ENCODE measurements around the gene LRRC66. TPM values are rescaled to one million over a fixed set of nuclear protein-coding genes. Genes with fewer than 3 reads are reported as not detected.

LRRC66 gene, protein sequence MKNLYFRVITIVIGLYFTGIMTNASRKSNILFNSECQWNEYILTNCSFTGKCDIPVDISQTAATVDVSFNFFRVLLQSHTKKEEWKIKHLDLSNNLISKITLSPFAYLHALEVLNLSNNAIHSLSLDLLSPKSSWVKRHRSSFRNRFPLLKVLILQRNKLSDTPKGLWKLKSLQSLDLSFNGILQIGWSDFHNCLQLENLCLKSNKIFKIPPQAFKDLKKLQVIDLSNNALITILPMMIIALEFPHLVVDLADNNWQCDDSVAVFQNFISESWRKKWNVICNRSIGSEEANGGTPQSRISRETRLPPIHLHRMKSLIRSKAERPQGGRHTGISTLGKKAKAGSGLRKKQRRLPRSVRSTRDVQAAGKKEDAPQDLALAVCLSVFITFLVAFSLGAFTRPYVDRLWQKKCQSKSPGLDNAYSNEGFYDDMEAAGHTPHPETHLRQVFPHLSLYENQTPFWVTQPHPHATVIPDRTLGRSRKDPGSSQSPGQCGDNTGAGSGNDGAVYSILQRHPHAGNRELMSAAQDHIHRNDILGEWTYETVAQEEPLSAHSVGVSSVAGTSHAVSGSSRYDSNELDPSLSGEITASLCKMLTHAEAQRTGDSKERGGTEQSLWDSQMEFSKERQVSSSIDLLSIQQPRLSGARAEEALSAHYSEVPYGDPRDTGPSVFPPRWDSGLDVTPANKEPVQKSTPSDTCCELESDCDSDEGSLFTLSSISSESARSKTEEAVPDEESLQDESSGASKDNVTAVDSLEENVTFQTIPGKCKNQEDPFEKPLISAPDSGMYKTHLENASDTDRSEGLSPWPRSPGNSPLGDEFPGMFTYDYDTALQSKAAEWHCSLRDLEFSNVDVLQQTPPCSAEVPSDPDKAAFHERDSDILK
- total RNA-seq = 0.25 TPM
- long read RNA-seq = 0 reads

DNA sequence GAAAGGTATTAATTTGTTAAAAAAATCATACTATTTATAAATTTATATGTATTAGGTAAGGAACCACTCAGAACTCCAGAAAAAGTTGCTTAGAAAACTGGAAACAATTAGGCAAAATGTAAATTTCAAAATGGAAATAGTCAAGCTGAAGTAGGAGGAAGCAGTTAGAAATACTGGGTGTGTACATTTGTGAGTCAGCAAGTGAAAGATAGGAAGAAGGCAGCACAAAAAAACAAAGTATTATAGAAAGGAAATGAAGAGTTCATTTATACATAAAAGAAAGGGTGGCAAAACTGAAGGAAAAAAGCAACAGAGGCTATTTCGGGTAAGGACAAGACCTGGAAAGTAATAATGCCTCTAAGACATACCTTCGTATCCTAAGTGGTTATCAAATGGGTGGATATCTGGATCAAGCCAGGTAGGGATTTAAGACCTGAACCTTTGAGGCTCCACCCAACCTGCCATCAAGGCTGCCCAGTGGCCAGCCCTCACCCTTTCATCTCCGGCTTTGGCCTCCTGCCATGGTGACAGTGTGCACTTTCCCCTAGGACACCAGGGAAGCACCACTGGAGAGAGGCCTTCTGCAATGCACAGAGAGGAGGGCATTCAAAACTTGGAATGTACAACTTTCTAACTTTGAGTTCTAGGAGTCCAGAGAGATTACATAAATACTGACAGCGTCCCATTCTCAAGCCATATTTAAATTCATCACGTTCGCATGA lies at the start of gene LRRC66:
Gene LRRC66, minus strand, starts transcription at position 428 of the 722 bp plus-strand sequence. CDS start 2,750 bp downstream, outside the sequence.
- peaks cover 58% of the 10 kb centered on the region for H3K36me3 ChIP-seq
- TF ChIP-seq, protein P1, sequence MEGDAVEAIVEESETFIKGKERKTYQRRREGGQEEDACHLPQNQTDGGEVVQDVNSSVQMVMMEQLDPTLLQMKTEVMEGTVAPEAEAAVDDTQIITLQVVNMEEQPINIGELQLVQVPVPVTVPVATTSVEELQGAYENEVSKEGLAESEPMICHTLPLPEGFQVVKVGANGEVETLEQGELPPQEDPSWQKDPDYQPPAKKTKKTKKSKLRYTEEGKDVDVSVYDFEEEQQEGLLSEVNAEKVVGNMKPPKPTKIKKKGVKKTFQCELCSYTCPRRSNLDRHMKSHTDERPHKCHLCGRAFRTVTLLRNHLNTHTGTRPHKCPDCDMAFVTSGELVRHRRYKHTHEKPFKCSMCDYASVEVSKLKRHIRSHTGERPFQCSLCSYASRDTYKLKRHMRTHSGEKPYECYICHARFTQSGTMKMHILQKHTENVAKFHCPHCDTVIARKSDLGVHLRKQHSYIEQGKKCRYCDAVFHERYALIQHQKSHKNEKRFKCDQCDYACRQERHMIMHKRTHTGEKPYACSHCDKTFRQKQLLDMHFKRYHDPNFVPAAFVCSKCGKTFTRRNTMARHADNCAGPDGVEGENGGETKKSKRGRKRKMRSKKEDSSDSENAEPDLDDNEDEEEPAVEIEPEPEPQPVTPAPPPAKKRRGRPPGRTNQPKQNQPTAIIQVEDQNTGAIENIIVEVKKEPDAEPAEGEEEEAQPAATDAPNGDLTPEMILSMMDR (IDR thresholded peaks at IDR 0.05; ENCODE audit: borderline replicate concordance) = no peak
- H3K27ac ChIP-seq (replicated peaks) = no peak within 1 kb of the TSS
- H3K9me3 ChIP-seq (replicated peaks) = no peaks in the 10 kb centered on the region
- intact Hi-C loops (cut with micrococcal nuclease) = no loop called here
- DNase-seq = no peak
- no peaks in the 10 kb centered on the region for H3K4me1 ChIP-seq
- no peak within 1 kb of the TSS for H3K4me3 ChIP-seq
- no peaks in the 10 kb centered on the region for H3K27me3 ChIP-seq (ENCODE audit: low read depth)

DNA sequence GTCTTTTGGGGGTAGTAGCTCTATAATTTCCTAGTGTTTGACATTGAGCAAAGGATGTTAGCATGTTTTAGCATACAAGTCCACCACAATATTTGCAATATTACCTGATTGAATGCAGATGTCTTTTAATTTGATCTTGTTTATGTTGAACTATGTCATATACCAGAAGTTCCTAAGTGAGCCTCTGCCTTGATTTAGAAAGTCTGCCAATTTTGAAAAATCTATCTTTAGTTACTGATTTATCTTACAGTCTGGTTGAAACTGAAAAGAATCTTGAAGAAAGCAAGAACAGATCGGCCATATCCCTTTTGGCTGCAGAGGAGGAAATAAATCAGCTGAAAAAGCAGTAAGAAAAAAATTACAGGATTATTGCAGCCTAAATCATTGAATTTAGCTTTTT lies 49.4 kb upstream of the LRRC66 start:
- no peak overlapping the region for H3K27ac ChIP-seq (replicated peaks)
- no peaks in the 10 kb centered on the region for H3K9me3 ChIP-seq (replicated peaks)
- H3K27me3 ChIP-seq (ENCODE audit: low read depth) = no peaks in the 10 kb centered on the region
- no peaks in the 10 kb centered on the region for H3K36me3 ChIP-seq
- H3K4me1 ChIP-seq = no peaks in the 10 kb centered on the region
- no peak overlapping the region for H3K4me3 ChIP-seq
- DNase-seq = no peak
- intact Hi-C loops (cut with micrococcal nuclease) = no loop called here
- TF ChIP-seq, protein P1 (IDR thresholded peaks at IDR 0.05; ENCODE audit: borderline replicate concordance) = no peak

DNA sequence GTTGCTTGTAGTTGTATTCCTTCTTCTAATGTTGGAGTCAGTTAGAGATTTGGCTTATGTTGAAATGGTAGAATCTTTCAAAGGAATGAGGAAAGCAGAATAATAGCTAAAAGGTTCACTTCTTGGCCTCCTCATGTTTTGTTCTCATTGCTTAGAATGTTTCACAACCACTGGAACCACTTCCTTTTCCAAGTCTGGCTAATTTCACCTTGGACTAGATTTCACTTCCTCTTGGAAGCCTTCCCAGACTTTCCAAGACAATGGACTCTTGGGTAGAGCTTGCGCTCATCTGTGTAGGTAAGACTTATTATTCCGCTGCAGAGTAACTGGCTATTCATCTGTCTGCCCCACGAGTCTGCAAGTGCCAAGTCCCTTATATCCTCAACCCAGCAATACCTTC lies 39.2 kb upstream of the LRRC66 start:
- intact Hi-C loops (cut with micrococcal nuclease) = no loop called here
- DNase-seq = no peak
- H3K36me3 ChIP-seq = no peaks in the 10 kb centered on the region
- H3K4me1 ChIP-seq = peaks cover 14% of the 10 kb centered on the region
- peak overlapping the region; percentile 55 for H3K27ac ChIP-seq (replicated peaks)
- H3K9me3 ChIP-seq (replicated peaks) = no peaks in the 10 kb centered on the region
- no peak overlapping the region for H3K4me3 ChIP-seq
- no peaks in the 10 kb centered on the region for H3K27me3 ChIP-seq (ENCODE audit: low read depth)
- TF ChIP-seq, protein P1 (IDR thresholded peaks at IDR 0.05; ENCODE audit: borderline replicate concordance) = no peak

DNA sequence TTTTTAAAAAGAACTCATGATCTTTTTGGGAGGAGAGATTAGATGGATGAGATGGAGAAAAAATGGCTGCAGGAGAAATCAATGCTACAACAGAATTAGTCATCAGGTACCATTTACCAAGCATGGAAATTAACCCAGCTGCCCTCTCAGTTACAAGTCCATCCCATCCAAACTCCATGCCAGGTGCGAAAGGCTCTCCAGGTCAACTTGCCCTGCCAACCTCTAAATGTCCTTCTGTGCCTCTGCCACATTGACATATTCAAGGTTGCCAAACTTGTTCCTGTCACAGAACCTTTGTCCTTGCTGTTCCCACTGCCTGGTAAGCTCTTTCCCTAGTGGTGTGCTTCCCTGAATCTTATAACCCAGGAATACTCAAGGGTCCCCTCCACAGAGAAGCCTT lies 38.1 kb upstream of the LRRC66 start:
- TF ChIP-seq, protein P1 (IDR thresholded peaks at IDR 0.05; ENCODE audit: borderline replicate concordance) = no peak
- intact Hi-C loops (cut with micrococcal nuclease) = no loop called here
- Histone ChIP-seq H3K27me3 (ENCODE audit: low read depth) (no peaks in the 10 kb centered on the region), H3K4me1 (peaks cover 14% of the 10 kb centered on the region), H3K4me3 (no peak overlapping the region), H3K27ac (replicated peaks) (no peak overlapping the region), H3K36me3 (no peaks in the 10 kb centered on the region), H3K9me3 (replicated peaks) (no peaks in the 10 kb centered on the region)
- no peak for DNase-seq

DNA sequence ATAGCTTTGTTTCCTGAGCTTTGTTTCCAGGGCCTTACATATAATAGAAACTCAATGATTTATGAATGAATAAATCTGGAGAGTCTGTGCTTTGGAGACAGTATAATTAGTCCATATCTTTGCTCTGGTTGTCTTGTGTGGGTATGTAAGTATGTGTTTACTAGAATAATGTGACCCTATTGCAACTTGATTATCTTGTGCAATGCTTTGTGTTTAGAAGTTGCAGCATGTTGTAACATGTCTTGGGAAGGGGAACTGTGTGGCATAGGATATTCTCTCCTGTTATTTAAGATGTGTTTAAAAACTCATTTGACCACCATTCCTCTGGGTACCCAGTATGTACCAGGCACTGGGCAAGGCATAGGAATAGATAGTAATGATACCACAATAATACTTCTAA lies 37.0 kb upstream of the LRRC66 start:
- no peak overlapping the region for H3K4me3 ChIP-seq
- peaks cover 5% of the 10 kb centered on the region for H3K27me3 ChIP-seq (ENCODE audit: low read depth)
- no peaks in the 10 kb centered on the region for H3K36me3 ChIP-seq
- no peaks in the 10 kb centered on the region for H3K9me3 ChIP-seq (replicated peaks)
- intact Hi-C loops (cut with micrococcal nuclease) = no loop called here
- H3K27ac ChIP-seq (replicated peaks) = no peak overlapping the region
- DNase-seq = no peak
- H3K4me1 ChIP-seq = peaks cover 22% of the 10 kb centered on the region
- TF ChIP-seq, protein P1 (IDR thresholded peaks at IDR 0.05; ENCODE audit: borderline replicate concordance) = no peak

Measured in left ventricle myocardium inferior (tissue), 1 donor.